Amniotic epithelial cell (primary cell): ENCODE measurements around the gene LMAN2.
"Not testable (repeated sequence)": the region's sequence is repeated elsewhere in the genome, so short reads cannot be mapped to it uniquely, and the experiment has no call there.

Source experiments
- DNase-seq: peaks from one replicate; pipeline ENCODE4 v3.0.0-alpha.2; 2010; ENCODE audit warnings: low read depth

The LMAN2 gene

GRCh38 chr5:177364159-177364962 is 12.9 kb upstream of the LMAN2 start:
- peak; percentile 40 for DNase-seq

DNA sequence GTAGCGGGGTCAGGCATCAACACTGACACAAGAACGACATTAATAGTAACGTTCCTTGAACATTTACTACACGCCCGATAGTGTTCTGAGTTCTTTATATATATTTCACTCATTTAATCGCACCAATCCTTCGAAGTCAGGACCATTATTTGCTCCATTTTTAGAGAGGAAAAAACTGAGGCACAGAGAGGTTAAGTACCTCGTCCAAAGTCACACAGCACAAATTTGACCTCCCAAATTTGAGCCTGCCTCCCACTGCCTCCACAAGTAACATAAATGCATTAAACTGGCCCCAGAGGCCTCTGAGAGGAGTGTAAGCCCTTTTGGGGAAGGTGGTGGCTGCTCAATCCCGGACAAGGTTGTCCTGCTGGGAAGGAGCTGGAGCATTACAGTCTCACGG is 12.1 kb upstream of the LMAN2 start:
- no peak for DNase-seq

- no peak for DNase-seq
These were observed 11.4 kb upstream of the LMAN2 start for GRCh38 chr5:177362610-177363507.

DNA sequence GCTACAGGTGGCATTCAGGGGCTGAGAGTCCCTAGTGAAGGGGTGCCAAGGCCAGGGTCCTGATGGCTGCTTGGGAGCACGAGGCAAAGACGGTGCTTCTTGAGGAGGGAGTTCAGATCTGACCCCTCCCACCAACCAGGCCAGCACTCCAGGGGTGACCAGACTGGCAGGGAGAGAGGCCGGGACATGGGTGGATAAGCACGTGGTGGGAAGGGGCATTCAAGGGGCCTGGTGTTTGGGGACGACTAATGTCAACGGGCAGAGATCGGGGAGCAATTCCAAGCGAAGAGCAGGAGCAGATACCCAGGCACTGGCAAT is 10.8 kb upstream of the LMAN2 start:
- no peak for DNase-seq

GRCh38 chr5:177361418-177362291 is 10.2 kb upstream of the LMAN2 start:
- DNase-seq: no peak

GRCh38 chr5:177360740-177361139 is 9.3 kb upstream of the LMAN2 start:
- DNase-seq: not testable (repeated sequence)

DNA sequence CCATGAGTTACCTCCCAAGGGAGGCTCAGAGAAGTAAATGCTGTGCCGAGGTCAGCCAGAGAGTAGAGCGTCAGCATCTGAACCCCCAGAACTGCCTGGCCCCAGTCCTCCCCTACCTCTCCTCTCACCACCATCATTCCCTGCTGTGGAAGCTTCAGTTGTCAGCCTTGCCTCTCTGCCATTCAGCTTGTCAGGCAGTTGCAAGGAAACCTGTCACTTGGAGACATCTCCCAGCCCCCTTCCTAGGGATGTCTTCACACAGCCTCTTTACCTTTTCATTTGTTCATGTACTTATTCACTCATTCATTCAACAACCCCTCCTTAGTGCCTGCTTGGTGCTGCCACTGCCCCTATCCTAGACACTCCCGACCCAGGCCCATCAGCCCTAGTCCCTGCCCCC is 8.4 kb upstream of the LMAN2 start:
- DNase-seq: no peak

GRCh38 chr5:177359451-177359851 is 8.0 kb upstream of the LMAN2 start:
- DNase-seq: no peak

GRCh38 chr5:177358370-177358819 is 6.9 kb upstream of the LMAN2 start:
- DNase-seq: no peak

DNA sequence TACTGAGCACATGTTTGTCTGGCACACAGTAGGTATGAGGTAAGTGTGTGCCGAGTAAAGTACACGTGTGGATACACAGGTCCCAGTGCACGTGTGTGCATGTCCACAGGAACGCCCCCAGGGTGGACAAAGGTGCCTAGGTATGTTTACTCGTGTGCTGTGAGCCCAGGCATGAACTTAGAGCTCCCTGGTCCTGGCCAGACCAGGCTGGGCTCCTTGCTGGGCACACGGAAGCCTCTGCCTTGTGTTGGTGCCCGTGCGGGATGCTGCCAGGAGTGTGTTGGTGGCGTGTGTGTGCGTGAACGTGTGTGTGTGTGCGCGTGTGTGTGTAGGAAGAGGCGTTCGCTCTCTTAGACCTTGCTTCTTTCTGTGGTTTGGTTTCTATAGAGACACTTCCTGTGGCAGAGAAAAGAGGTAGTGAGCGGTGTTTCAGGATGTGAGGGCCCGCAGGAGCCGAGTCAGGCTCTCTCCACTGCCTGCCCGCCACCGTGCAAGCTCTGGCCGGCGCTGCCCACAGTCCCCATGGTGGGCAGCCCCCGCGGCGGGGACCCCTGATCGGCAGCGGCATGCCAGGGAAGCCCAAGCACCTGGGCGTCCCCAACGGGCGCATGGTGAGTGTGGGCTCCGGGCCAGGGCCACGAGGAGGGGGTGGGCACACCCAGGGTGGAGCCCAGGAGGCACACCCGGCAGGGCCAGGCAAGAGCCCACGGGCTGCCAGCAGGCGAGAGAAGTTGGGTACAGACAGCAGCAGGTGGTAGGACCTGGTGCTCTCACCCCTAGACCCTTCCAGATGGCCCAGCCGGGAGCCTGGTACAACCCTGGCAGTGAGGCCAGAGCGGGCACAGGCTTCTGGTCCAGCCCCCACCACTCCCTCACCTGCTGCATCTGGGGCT is 6.2 kb upstream of the LMAN2 start, which contains the start of gene RGS14:
Gene RGS14 (plus strand): TSS at position 466 of the 893 bp plus-strand sequence. CDS start 101 bp downstream, at position 567.
- peak; percentile 56 for DNase-seq

- no peak for DNase-seq
These were observed 5.6 kb upstream of the LMAN2 start for GRCh38 chr5:177357146-177357458.

DNA sequence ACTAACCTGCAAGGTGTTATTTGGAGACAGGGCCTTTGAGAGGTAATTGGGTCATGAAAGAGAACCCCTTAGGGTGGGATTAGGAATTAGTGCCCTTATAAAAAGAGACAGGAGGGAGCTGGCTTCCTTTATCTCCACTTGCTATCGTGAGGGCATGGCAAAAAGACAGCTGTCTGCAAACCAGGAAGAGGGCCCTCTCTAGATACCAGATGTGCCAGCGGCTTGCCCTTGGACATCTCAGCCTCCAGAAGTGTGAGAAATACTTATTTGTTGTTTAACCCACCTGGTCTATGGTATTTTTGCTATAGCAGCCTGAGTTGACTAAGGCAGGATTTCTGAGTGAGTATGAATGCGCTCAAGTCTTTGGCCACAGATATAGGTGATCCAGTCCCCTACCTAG is 5.3 kb upstream of the LMAN2 start:
- no peak for DNase-seq

- no peak for DNase-seq
These were observed 4.3 kb upstream of the LMAN2 start for GRCh38 chr5:177355868-177356168.

GRCh38 chr5:177355162-177355867 is 3.8 kb upstream of the LMAN2 start:
- DNase-seq: no peak

- no peak for DNase-seq
These were observed 3.2 kb upstream of the LMAN2 start for GRCh38 chr5:177354711-177355110.

DNA sequence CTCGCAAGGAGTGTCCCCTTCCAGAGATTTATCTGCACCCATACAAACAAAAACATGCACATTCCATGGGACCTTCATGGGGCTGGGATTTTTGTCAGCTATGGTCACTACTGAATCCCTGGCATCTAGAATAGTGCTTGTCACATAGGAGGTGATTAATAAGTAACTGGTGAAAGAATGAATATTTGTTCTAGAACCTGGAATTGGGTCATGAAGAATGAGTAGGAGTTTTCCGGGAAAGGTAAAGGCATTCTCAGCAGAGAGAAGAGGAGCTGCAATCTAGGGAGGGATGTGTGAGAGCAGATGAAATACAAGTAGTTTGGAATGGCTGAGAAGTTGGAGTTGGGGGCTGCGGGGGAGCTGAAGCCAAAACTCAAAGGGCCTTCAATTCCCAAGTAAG is 2.8 kb upstream of the LMAN2 start:
- DNase-seq: no peak

- DNase-seq: no peak
These were observed 1.6 kb upstream of the LMAN2 start for GRCh38 chr5:177353093-177353492.

DNA sequence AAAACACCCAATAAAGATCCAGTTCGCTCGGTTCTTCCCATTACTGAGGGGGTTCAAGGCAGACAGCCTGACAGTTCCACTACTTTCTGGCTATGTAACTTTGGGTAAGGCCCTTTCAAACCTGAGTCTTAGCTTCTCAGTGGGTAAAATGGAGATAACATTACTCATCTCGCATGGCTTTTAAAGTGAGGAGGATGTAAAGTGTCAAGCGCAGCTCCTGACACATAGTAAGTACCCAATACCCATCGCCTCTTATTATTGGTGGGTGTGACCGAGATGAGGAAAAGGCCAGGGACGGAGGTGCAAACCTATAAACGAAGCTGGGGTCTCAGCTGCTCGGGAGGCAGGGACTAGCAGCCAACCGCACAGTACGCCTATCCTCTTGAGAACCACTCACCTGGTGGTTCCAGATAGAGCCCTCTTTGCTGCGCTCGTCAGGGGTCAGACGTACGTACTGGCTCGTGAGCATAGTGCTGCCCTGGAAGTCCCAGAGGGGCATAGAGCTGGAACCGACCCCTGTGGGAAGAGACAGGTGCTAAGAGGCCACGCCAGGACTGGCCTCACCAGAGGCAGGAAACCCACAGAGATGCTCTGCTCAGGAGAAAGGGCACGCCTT is 584 bp downstream of the LMAN2 start:
- no peak for DNase-seq

DNA sequence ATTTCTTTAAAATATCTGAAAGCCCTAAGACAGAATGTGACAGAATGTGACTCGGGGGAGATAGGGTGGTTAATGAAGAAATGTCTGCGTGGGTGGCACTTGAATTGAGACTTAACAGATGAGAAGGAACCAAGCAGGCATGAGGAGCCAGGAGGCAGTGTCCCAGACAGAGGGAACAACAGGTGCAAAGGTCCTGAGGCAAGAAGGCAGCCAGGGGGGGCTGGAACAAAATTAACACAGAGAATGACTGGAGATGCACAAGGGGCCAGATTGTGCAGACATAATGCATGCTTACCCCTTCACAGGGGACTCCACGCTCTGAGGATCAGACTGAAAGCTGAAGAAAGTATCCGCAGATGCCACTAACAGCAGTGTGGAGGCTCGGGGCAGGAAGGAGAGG is 1.7 kb downstream of the LMAN2 start:
- no peak for DNase-seq

DNA sequence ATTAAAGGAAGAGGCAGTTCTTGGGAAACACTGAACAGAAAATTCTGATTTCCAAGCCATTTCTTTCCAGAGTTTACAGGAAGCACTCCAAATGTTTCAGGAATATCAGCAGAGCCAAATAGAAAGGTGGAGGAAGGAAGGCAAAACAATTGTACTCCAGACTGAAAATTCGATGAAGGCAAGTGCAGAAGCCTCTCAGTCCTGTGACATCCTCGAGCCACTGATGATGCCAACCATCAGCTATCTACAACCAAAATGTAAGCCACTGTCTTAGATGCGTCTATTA is 2.2 kb downstream of the LMAN2 start:
- no peak for DNase-seq

- DNase-seq: no peak
These were observed 3.8 kb downstream of the LMAN2 start for GRCh38 chr5:177347699-177348098.
